ENCODE measurements around the gene PAX7. TPM values are rescaled to one million over a fixed set of nuclear protein-coding genes. Genes with fewer than 3 reads are reported as not detected.

PAX7 gene
- total and polyA plus RNA-seq, 9 of the 15 experiments (the other 6 are each of a cell fraction or from before 2014, with no cell fraction given), result not detected

DNA sequence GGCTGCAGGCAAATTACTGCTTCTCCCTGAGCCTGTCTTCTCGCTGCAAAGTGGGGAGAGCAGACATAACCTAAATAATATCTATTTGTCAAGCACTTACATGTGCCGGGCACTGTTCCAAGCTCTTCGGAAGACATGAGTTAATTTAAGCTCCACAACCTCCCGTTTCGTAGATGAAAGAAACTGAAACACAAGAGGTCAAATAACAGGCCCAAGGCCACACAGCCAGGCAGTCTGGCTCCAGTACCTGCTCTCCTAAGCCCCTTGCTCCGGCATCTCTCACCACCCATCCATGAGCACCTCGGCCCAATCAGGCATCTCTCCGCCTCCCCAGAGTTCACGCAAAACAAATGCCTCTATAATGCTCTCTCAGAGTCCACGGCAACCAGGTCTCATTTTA is 163.4 kb downstream of the PAX7 start:
- intact Hi-C loops (cut with micrococcal nuclease), result no loop called here
- Histone ChIP-seq H3K4me3 (no peak overlapping the region), H3K4me1 (replicated peaks in 1 of 2; ENCODE audit: control insufficient read depth in 2 of 2, insufficient read depth in 2 of 2, low read length in 2 of 2) (peaks cover 0 to under 1% of the 10 kb centered on the region in 2 experiments; a peak in 1 of 5 replicates), H3K27ac (ENCODE audit: extremely low read depth, low read depth, low read length) (no peak overlapping the region), H4K20me1 (replicated peaks; ENCODE audit: control insufficient read depth, insufficient read depth, low read length) (no peaks in the 10 kb centered on the region), H3K9me3 (replicated peaks; ENCODE audit: control insufficient read depth, insufficient read depth, low read depth, low read length) (no peaks in the 10 kb centered on the region), H3K9ac (ENCODE audit: insufficient read depth in 1 of 2, low read depth in 2 of 2, low read length in 2 of 2) (no peak overlapping the region), H3K79me2 (ENCODE audit: control insufficient read depth, insufficient read depth, low read length) (no peaks in the 10 kb centered on the region), H3K36me3 (ENCODE audit: control insufficient read depth, insufficient read depth, low read length) (no peaks in the 10 kb centered on the region), H3K9me1 (ENCODE audit: control insufficient read depth, insufficient read depth, low read length) (no peaks in the 10 kb centered on the region), H2AFZ (ENCODE audit: low read depth, low read length) (no peak overlapping the region), H3K4me2 (ENCODE audit: insufficient read depth, low read length) (no peak overlapping the region), H3K27me3 (ENCODE audit: control insufficient read depth in 2 of 2, insufficient read depth in 2 of 2, low read length in 2 of 2) (peaks cover 20 to 31% of the 10 kb centered on the region in 2 experiments; a peak in 4 of 5 replicates)
- ATAC-seq, result no peak
- WGBS (ENCODE audit: insufficient coverage, low coverage, missing lambda C conversion rate), result 26% methylated on average over 10 of the region's 10 CpGs
- DNase-seq (ENCODE audit: extremely low read depth in 1 of 4, low spot score in 3 of 4), result no peak
- no peak for TF ChIP-seq ZNF436 (CRISPR knock-in tag; IDR thresholded peaks at IDR 0.05)
- no peak for TF ChIP-seq ZNF197 (CRISPR knock-in tag; IDR thresholded peaks at IDR 0.05; ENCODE audit: low read depth)
- TF ChIP-seq ELK1 (CRISPR knock-in tag; IDR thresholded peaks at IDR 0.05), result no peak
- no peak for TF ChIP-seq SRSF9 (IDR thresholded peaks at IDR 0.05; ENCODE audit: borderline replicate concordance, low read depth, low read length)
- TF ChIP-seq PHB2 (IDR thresholded peaks at IDR 0.05; ENCODE audit: low read depth), result no peak
- TF ChIP-seq NFXL1 (CRISPR knock-in tag; IDR thresholded peaks at IDR 0.05), result no peak
- TF ChIP-seq FIP1L1 (IDR thresholded peaks at IDR 0.05; ENCODE audit: low read depth, low read length, poor library complexity, severe bottlenecking), result no peak
- TF ChIP-seq SREBF2 (CRISPR knock-in tag; IDR thresholded peaks at IDR 0.05), result no peak
- no TSS peak for BruUV-seq (replicated peaks)
- FAIRE-seq, result no peak
- POLR2A ChIA-PET, result interaction anchor here (0.6 kb wide), 1 partner anchor 65 kb away, joined by 3 read pairs; no protein-coding TSS in a partner anchor
- in situ Hi-C loops (cut with MboI), result no loop called here
- CTCF ChIA-PET (ENCODE audit: low intra/inter-chr PET ratio), result no interaction called here
